GM19452 (cell line): ENCODE results near the gene DPY19L2.
"Not testable (repeated sequence)": the region's sequence is repeated elsewhere in the genome, so short reads cannot be mapped to it uniquely, and the experiment has no call there.

ENCODE experiments used
- ATAC-seq: cut with Tn5 transposase; IDR thresholded peaks from one replicate; pipeline ENCODE4 v1.9.1; 2021; ENCODE audit not compliant: unreplicated experiment

DPY19L2 gene

GRCh38 chr12:63545298-63545916 lies 122.9 kb downstream of the DPY19L2 start:
- ATAC-seq: not testable (repeated sequence)

DNA sequence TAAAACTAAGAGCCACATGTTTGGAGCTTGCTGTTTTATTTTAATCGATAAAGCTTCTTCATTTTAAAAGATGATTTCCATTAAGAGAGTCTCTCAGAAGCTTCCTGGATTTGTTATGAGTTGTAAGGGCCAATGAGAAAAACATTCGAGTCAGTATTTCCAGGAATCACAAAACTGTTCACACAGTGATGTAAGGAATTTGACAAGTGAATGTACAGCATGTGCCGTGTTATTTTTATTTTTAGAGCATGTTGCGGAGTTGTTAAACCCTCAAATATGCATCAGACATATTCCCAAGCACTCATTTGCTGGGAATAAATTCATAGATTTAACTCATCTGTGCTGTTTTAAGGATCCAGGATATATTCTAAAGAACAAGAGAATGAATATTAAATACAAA lies 129.6 kb downstream of the DPY19L2 start:
- ATAC-seq: not testable (repeated sequence)

DNA sequence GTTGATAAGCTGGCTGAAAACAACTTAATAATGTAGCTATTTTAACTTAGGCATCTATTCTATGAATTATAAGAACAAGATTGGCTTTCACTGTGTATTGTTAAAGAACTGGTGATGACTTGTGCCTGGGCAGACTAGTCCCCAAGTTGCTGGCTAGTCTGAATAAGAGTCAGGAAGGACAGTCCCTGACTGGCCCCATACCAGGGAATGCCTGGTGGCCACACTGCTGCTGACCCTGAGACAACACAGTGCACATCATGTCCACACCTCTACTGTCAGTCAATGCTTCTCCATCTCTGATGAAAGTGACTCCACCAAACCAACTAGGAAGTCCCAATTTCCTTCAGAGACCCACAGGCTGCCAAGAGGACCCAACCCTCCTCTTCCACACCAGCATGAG lies 130.5 kb downstream of the DPY19L2 start:
- ATAC-seq: not testable (repeated sequence)

- not testable (repeated sequence) for ATAC-seq
Observed at GRCh38 chr12:63529641-63530040, 138.7 kb downstream of the DPY19L2 start.

DNA sequence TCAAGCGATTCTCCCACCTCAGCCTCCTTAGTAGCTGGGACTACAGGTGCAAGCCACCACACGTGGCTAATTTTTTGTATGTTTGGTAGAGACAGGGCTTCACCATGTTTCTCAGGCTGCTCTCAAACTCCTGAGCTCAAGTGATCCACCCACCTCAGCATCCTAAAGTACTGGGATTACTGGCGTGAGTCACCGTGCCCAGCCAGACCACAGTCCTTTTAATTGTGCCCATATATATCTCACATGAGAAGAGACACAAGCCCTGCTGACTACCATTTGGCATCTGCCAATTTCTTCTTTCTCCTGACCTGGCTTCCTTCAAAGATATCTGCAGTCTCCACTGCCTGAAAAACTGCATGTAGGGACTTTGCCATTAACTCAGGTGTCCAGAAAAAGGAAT lies 142.5 kb downstream of the DPY19L2 start:
- ATAC-seq: no peak

DNA sequence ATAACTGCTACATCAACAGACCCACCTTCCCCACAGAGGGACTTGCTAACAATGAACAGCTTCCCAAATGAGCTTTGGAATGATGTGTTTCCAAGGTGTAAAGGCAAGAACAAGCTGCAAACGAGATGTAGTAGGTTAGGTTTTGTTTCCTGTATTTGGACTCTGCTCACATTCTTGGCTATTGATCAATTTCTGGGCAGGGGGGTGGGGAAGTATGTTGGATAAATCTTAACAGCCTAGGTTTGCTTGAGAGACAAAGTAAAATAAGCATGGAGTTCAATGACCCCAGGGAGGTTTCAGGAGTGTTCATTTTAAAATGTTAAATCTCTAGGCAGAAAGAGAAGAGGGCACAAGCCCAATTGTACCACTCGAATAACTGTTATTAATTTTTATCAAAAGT lies 146.6 kb downstream of the DPY19L2 start:
- ATAC-seq: no peak
